Measurements from ENCODE around the gene OTOGL.

GRCh38 chr12:80293347-80293746 lies 194.0 kb downstream of the OTOGL start:
- TF ChIP-seq CTCF (conservative IDR thresholded peaks at IDR 0.05; ENCODE audit: low read length) (no peak), EZH2phosphoT487 (IDR thresholded peaks at IDR 0.05; ENCODE audit: borderline replicate concordance) (no peak)
